Naive thymus-derived CD4-positive, alpha-beta T cell (primary cell): ENCODE data around the gene GLIS1. TPM values are rescaled to one million over a fixed set of nuclear protein-coding genes. Genes with fewer than 3 reads are reported as not detected.
A peak's percentile ranks its signal among the peaks of the same experiment; 100 is the strongest.

Experiments used
- ATAC-seq: fragments of 150-1000 bp; cut with Tn5 transposase; 2 replicates; pipeline ENCODE4 v1.10.0; 2021; ENCODE audit warnings: mild to moderate bottlenecking, moderate library complexity
- CTCF ChIA-PET: fragments of 350-600 bp; sonication (Branson Sonifier 250); formaldehyde crosslinking; loops from one replicate; lab custom pipeline; 2021; ENCODE audit warnings: antibody characterized with exemption; lab: Charles Lee
- POLR2A ChIA-PET: fragments of 350-600 bp; sonication (Branson Sonifier 250); formaldehyde crosslinking; loops from one replicate; lab custom pipeline; 2021; ENCODE audit warnings: antibody characterized with exemption, inconsistent platforms; lab: Charles Lee
- DNase-seq, 9 donors: peaks; one replicate each; pipeline versions ENCODE4 v3.0.0 to v3.0.0-alpha.2; 2020 to 2022; ENCODE audit warnings: mixed read lengths in 1 of 9
- H3K27ac ChIP-seq: one replicate; pipeline ENCODE4 v1.7.0; 2013; ENCODE audit warnings: mild to moderate bottlenecking, low read depth, low read length, moderate library complexity
- H3K27me3 ChIP-seq, 2 donors: one replicate each; pipeline ENCODE4 v1.7.0; 2013; ENCODE audit warnings: low read length in 2 of 2, mild to moderate bottlenecking in 2 of 2, moderate library complexity in 2 of 2; ENCODE audit not compliant: control insufficient read depth in 2 of 2, insufficient read depth in 2 of 2
- H3K36me3 ChIP-seq, 3 experiments: 1 replicate in 2 of 3; 2 replicates in 1 of 3; pipeline ENCODE4 v1.7.0; 2013; ENCODE audit warnings: low read length in 3 of 3, mild to moderate bottlenecking in 3 of 3, moderate library complexity in 1 of 3; ENCODE audit not compliant: insufficient read depth in 3 of 3, control insufficient read depth in 2 of 3
- H3K4me1 ChIP-seq, 2 donors: one replicate each; pipeline ENCODE4 v1.7.0; 2013; ENCODE audit warnings: low read length in 2 of 2, mild to moderate bottlenecking in 2 of 2, moderate library complexity in 1 of 2; ENCODE audit not compliant: control insufficient read depth in 2 of 2, insufficient read depth in 2 of 2
- H3K4me3 ChIP-seq: 2 replicates; pipeline ENCODE4 v1.7.0; 2013; ENCODE audit warnings: mild to moderate bottlenecking, low read length
- H3K9me3 ChIP-seq, 3 experiments: 1 replicate in 2 of 3; 2 replicates in 1 of 3; pipeline ENCODE4 v1.7.0; 2013; ENCODE audit warnings: low read length in 3 of 3; ENCODE audit not compliant: control insufficient read depth in 2 of 3
- H3K27ac Mint-ChIP-seq, 9 donors: one replicate each; pipeline ENCODE4 v1.8.0; 2020 to 2022; ENCODE audit warnings: mixed read lengths in 9 of 9, mild to moderate bottlenecking in 8 of 9, moderate library complexity in 5 of 9, inconsistent platforms in 2 of 9
- H3K27me3 Mint-ChIP-seq, 5 donors: one replicate each; pipeline ENCODE4 v1.8.0; 2021 to 2022; ENCODE audit warnings: mixed read lengths in 5 of 5, mild to moderate bottlenecking in 1 of 5
- H3K36me3 Mint-ChIP-seq, 5 donors: one replicate each; pipeline ENCODE4 v1.8.0; 2020 to 2022; ENCODE audit warnings: mixed read lengths in 5 of 5, mild to moderate bottlenecking in 3 of 5, inconsistent platforms in 1 of 5
- H3K4me1 Mint-ChIP-seq, 7 donors: one replicate each; pipeline ENCODE4 v1.8.0; 2020 to 2022; ENCODE audit warnings: mixed read lengths in 7 of 7, mild to moderate bottlenecking in 3 of 7, inconsistent platforms in 1 of 7
- H3K4me3 Mint-ChIP-seq, 10 donors: one replicate each; pipeline ENCODE4 v1.8.0; 2020 to 2022; ENCODE audit warnings: mild to moderate bottlenecking in 10 of 10, mixed read lengths in 10 of 10, moderate library complexity in 6 of 10, inconsistent platforms in 2 of 10
- H3K9me3 Mint-ChIP-seq, 11 donors: one replicate each; pipeline ENCODE4 v1.8.0; 2020 to 2022; ENCODE audit warnings: mixed read lengths in 11 of 11, mild to moderate bottlenecking in 4 of 11, inconsistent platforms in 1 of 11, moderate library complexity in 1 of 11
- intact Hi-C, 2 donors: fragments of 100-400 bp; cut with micrococcal nuclease; formaldehyde crosslinking; loops; one replicate each; pipeline ENCODE4 v1.15.1; 2023
- polyA plus RNA-seq, 2 donors: library from polyadenylated mRNA; unstranded; fragments of 300-500 nt; fragmentation: Illumina TruSeq; gene quantifications; one replicate each; pipeline ENCODE4 v1.2.3, GENCODE V29; 2021
- total RNA-seq, 6 experiments: library from RNA in 5 of 6; stranded (reverse) in 5 of 6; gene quantifications; 1 replicate in 5 of 6; 2 replicates in 1 of 6; pipeline ENCODE4 v1.2.3 and lab custom pipeline; 2021 to 2026

Gene GLIS1
- total and polyA plus RNA-seq, 7 experiments from 2014 or later: not detected

DNA sequence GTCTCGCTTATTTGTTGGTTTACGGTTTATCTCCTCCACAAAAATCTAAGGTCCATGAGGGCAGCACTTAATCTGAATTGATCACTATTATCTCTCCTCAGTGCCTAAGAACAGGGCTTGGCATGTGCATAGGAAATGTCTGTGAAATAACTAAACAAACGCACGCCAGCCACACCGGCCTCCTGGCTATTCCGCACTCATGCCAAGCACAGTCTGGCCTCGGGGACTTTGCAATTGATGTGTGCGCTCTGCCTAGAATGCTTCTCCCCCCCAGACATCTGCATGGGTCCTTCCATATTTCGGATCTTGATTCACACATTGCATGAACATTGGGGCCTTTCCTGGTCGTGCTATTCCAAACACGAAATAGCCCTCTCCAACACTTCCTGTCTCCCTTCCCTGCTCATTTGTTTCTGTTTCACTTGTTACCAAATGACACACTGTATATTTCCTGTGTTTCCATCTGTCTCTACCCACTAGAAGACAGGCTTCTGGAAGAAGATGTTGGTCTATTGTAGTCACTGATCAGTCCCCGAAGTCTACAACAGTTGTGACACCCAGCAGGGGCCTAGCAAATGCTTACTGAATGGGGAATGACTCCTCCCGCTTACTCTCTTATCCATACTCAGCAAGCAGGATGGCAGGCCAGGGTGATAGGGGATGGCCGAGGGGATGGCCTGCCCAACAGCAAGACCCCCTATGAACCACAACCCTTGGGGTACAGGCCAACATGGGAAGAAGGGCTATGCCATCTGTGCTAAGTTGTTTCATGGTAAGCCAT lies 93.9 kb downstream of the GLIS1 start:
- Histone ChIP-seq H3K4me3 (no peak overlapping the region), H3K4me1 (no peaks in the 10 kb centered on the region), H3K36me3 (no peaks in the 10 kb centered on the region), H3K27me3 (no peaks in the 10 kb centered on the region), H3K27ac (no peak overlapping the region), H3K9me3 (no peaks in the 10 kb centered on the region)
- POLR2A ChIA-PET: no interaction called here
- Mint-ChIP-seq H3K27me3 (peaks cover 0 to 22% (median 6%) of the 10 kb centered on the region in 5 donors), H3K36me3 (no peaks in the 10 kb centered on the region), H3K4me3 (no peak overlapping the region), H3K9me3 (peaks cover 0 to 2% (median 0%) of the 10 kb centered on the region in 11 donors), H3K4me1 (no peaks in the 10 kb centered on the region), H3K27ac (no peak overlapping the region)
- intact Hi-C loops: no loop called here
- ATAC-seq: no peak
- no peak for DNase-seq
- CTCF ChIA-PET: no interaction called here

GRCh38 chr1:53644496-53644895 lies 94.5 kb downstream of the GLIS1 start:
- no peaks in the 10 kb centered on the region for H3K36me3 Mint-ChIP-seq
- ChIA-PET CTCF (no interaction called here), POLR2A (no interaction called here)
- Histone ChIP-seq H3K27ac (no peak overlapping the region), H3K27me3 (no peaks in the 10 kb centered on the region), H3K4me3 (no peak overlapping the region), H3K36me3 (no peaks in the 10 kb centered on the region), H3K4me1 (no peaks in the 10 kb centered on the region), H3K9me3 (no peaks in the 10 kb centered on the region)
- H3K9me3 Mint-ChIP-seq: peaks cover 0 to 2% (median 0%) of the 10 kb centered on the region in 11 donors
- no peak overlapping the region for H3K27ac Mint-ChIP-seq
- DNase-seq (no peak), ATAC-seq (no peak)
- no peak overlapping the region for H3K4me3 Mint-ChIP-seq
- H3K27me3 Mint-ChIP-seq: peaks cover 0 to 22% (median 4%) of the 10 kb centered on the region in 5 donors
- intact Hi-C loops: no loop called here
- H3K4me1 Mint-ChIP-seq: no peaks in the 10 kb centered on the region

DNA sequence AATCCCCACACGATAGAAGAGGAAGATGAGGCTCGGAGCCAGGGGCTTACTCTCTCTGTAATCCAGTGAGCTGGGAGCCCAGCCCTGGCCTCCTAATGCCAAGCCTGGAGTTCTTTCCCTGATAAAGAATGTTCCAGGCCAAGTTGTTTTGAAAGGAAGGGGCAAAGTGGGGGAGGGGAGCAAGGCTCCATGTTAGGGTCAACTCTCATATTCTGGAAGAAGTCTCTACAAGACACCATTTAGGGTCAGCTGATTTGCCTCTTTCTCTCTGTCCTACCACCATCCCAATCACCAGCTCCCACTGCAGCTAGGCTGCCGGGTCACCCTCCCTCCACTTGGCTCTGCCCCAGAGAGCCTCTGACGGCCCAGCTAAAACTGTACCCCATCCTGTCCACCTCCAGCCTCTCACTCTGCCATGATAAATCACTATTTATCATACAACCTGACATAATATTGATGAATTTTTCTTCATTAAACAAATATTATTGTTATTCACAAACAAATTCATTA lies 95.0 kb downstream of the GLIS1 start:
- H3K36me3 ChIP-seq: no peaks in the 10 kb centered on the region
- H3K4me1 ChIP-seq: no peaks in the 10 kb centered on the region
- intact Hi-C loops: no loop called here
- no peaks in the 10 kb centered on the region for H3K27me3 ChIP-seq
- no peak overlapping the region for H3K27ac ChIP-seq
- H3K4me3 ChIP-seq: no peak overlapping the region
- peaks cover 0 to 22% (median 4%) of the 10 kb centered on the region in 5 donors for H3K27me3 Mint-ChIP-seq
- H3K4me1 Mint-ChIP-seq: no peaks in the 10 kb centered on the region
- no peak overlapping the region for H3K27ac Mint-ChIP-seq
- H3K9me3 ChIP-seq: no peaks in the 10 kb centered on the region
- ChIA-PET POLR2A (no interaction called here), CTCF (no interaction called here)
- H3K4me3 Mint-ChIP-seq: no peak overlapping the region
- no peaks in the 10 kb centered on the region for H3K36me3 Mint-ChIP-seq
- DNase-seq: no peak
- ATAC-seq: no peak
- H3K9me3 Mint-ChIP-seq: peaks cover 0 to 2% (median 0%) of the 10 kb centered on the region in 11 donors

DNA sequence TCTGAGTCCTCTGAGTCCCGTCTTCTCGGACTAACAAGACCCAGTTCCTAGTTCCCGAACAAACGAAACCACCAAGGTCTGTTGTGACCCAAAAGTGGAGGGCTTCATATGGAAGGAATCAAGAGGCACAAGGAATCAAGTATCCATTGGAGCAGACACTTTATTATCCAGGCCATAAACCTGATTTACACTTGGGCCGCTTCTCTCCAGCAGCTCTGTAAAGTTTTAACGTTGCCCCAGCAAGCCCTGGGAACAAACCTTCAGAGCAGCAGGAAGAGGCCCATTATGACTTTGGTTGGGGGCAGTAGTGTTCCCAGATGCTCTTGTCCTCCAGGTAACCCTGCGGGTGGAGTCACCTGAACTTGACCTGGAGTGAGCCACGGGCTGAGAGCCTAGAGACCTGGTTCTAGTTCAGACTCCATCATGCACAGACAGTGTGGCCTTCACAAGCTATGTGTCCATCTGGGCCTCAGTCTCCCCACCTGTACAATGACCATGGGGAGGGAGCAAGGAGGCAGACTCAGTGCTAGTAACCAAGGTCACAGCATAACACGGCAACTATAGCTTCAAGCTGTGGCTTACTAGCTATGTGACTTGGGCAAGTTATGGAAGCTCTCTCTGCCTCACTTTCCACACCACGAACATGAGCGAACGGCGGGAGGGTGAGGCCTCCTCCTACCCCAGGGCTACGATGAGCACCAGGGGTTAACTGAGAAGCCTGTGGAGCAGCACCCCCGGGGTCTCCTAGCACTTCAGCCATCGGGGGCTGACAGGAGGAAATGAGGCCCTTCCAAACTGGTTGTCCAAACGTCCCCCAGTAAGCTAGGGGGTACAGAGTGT lies 95.7 kb downstream of the GLIS1 start:
- Histone ChIP-seq H3K27ac (no peak overlapping the region), H3K4me3 (no peak overlapping the region), H3K36me3 (no peaks in the 10 kb centered on the region), H3K27me3 (no peaks in the 10 kb centered on the region), H3K9me3 (no peaks in the 10 kb centered on the region), H3K4me1 (no peaks in the 10 kb centered on the region)
- Mint-ChIP-seq H3K4me3 (no peak overlapping the region), H3K9me3 (peaks cover 0 to 2% (median 0%) of the 10 kb centered on the region in 11 donors), H3K27me3 (peaks cover 0 to 18% (median 4%) of the 10 kb centered on the region in 5 donors), H3K4me1 (no peaks in the 10 kb centered on the region), H3K27ac (no peak overlapping the region), H3K36me3 (no peaks in the 10 kb centered on the region)
- ATAC-seq (no peak), DNase-seq (no peak)
- ChIA-PET CTCF (no interaction called here), POLR2A (no interaction called here)
- intact Hi-C loops: no loop called here

- Histone ChIP-seq H3K4me1 (no peaks in the 10 kb centered on the region), H3K27me3 (no peaks in the 10 kb centered on the region), H3K9me3 (no peaks in the 10 kb centered on the region), H3K4me3 (no peak overlapping the region), H3K36me3 (no peaks in the 10 kb centered on the region), H3K27ac (no peak overlapping the region)
- peak overlapping the region in 2 of 9 donors; percentile 9 to 80 for H3K27ac Mint-ChIP-seq
- no peak for DNase-seq
- CTCF ChIA-PET: no interaction called here
- no peak for ATAC-seq
- H3K36me3 Mint-ChIP-seq: no peaks in the 10 kb centered on the region
- H3K27me3 Mint-ChIP-seq: peaks cover 0 to 14% (median 4%) of the 10 kb centered on the region in 5 donors
- POLR2A ChIA-PET: no interaction called here
- H3K4me1 Mint-ChIP-seq: no peaks in the 10 kb centered on the region
- H3K9me3 Mint-ChIP-seq: peaks cover 0 to 2% (median 0%) of the 10 kb centered on the region in 11 donors
- no peak overlapping the region for H3K4me3 Mint-ChIP-seq
- intact Hi-C loops: no loop called here
These were observed 96.4 kb downstream of the GLIS1 start for GRCh38 chr1:53642607-53643006.

DNA sequence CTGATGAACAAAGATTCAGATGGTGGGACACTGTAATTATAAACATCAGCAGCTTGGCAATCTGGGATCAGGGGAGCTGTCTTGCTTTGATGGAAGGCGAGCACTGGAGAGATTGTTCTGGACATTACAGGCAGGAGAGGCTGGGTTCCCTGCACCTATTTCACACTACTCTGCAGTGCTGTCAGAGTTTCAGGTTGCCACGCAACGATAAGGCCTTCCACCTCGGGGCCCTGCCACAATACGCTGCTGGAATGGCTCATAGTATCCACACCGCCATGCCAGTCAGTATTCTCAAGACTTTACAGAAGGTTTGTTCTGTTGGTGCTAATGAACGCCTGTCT lies 96.8 kb downstream of the GLIS1 start:
- peaks cover 0 to 11% (median 4%) of the 10 kb centered on the region in 5 donors for H3K27me3 Mint-ChIP-seq
- intact Hi-C loops: no loop called here
- ChIA-PET POLR2A (no interaction called here), CTCF (no interaction called here)
- no peak overlapping the region for H3K4me3 Mint-ChIP-seq
- no peaks in the 10 kb centered on the region for H3K9me3 ChIP-seq
- no peaks in the 10 kb centered on the region for H3K4me1 ChIP-seq
- no peak for DNase-seq
- no peaks in the 10 kb centered on the region for H3K27me3 ChIP-seq
- no peak for ATAC-seq
- H3K9me3 Mint-ChIP-seq: peaks cover 0 to 2% (median 0%) of the 10 kb centered on the region in 11 donors
- H3K36me3 Mint-ChIP-seq: no peaks in the 10 kb centered on the region
- no peaks in the 10 kb centered on the region for H3K4me1 Mint-ChIP-seq
- H3K27ac ChIP-seq: no peak overlapping the region
- H3K36me3 ChIP-seq: no peaks in the 10 kb centered on the region
- H3K27ac Mint-ChIP-seq: no peak overlapping the region
- H3K4me3 ChIP-seq: no peak overlapping the region
